HK-2 (cell line): Measurements from ENCODE around the gene LZTS2.

Experiments
- DNase-seq: peaks from one replicate; pipeline ENCODE4 v3.0.0-alpha.2; 2018; ENCODE audit not compliant: unreplicated experiment

The LZTS2 gene

GRCh38 chr10:101014966-101015581, 15.5 kb downstream of the LZTS2 start:
- DNase-seq, result peak; percentile 81

- DNase-seq, result no peak
Measured at GRCh38 chr10:101015582-101015973, 16.0 kb downstream of the LZTS2 start.

- DNase-seq, result no peak
Measured at GRCh38 chr10:101016814-101017213, 17.2 kb downstream of the LZTS2 start.

- DNase-seq, result no peak
Measured at GRCh38 chr10:101018118-101018599, 18.6 kb downstream of the LZTS2 start.

- peak; percentile 79 for DNase-seq
Measured at GRCh38 chr10:101018600-101019439, 19.2 kb downstream of the LZTS2 start.

- no peak for DNase-seq
Measured at GRCh38 chr10:101019440-101019703, 19.8 kb downstream of the LZTS2 start.

GRCh38 chr10:101020427-101021075, 20.9 kb downstream of the LZTS2 start:
- DNase-seq, result no peak

GRCh38 chr10:101021239-101021638, 21.6 kb downstream of the LZTS2 start:
- no peak for DNase-seq

- DNase-seq, result no peak
Measured at GRCh38 chr10:101021692-101022251, 22.2 kb downstream of the LZTS2 start.

GRCh38 chr10:101022967-101023705, 23.5 kb downstream of the LZTS2 start:
- no peak for DNase-seq

- no peak for DNase-seq
Measured at GRCh38 chr10:101027106-101027720, 27.6 kb downstream of the LZTS2 start.

GRCh38 chr10:101028446-101029337, 29.1 kb downstream of the LZTS2 start:
- no peak for DNase-seq

- DNase-seq, result no peak
Measured at GRCh38 chr10:101029520-101030295, 30.1 kb downstream of the LZTS2 start.

- DNase-seq, result no peak
Measured at GRCh38 chr10:101030496-101031127, 31.0 kb downstream of the LZTS2 start.

- peak; percentile 99 for DNase-seq
Measured at GRCh38 chr10:101031128-101031795, 31.7 kb downstream of the LZTS2 start, which contains the start of the genes PDZD7 and SFXN3. Gene PDZD7 (minus strand): TSS chr10:101031129. CDS start chr10:101030219, 910 bp downstream. Gene SFXN3 (plus strand): TSS chr10:101031234. CDS start chr10:101034695, 3,461 bp downstream.

- DNase-seq, result peak; percentile 69
Measured at GRCh38 chr10:101031796-101032636, 32.4 kb downstream of the LZTS2 start.

- DNase-seq, result peak; percentile 85
Measured at GRCh38 chr10:101032637-101033224, 33.1 kb downstream of the LZTS2 start.
